ENCODE measurements around the gene CHRNB1. TPM values are rescaled to one million over a fixed set of nuclear protein-coding genes. Genes with fewer than 3 reads are reported as not detected.

CHRNB1 gene
- total and polyA plus RNA-seq, 2 donors = 12.9 to 18.5 TPM

- peak overlapping the region; percentile 20 to 87 for H3K4me3 ChIP-seq (ENCODE audit: low read length in 2 of 2)
- peaks cover 10 to 15% of the 10 kb centered on the region in 2 donors for H3K4me1 ChIP-seq (ENCODE audit: control insufficient read depth in 2 of 2, insufficient read depth in 2 of 2, low read length in 2 of 2)
- H3K36me3 ChIP-seq (ENCODE audit: control insufficient read depth in 2 of 2, insufficient read depth in 2 of 2, low read length in 1 of 2) = no peaks in the 10 kb centered on the region
- peaks cover 37 to 62% of the 10 kb centered on the region in 2 donors for H3K27me3 ChIP-seq (ENCODE audit: control insufficient read depth in 2 of 2, insufficient read depth in 1 of 2, low read length in 1 of 2)
- WGBS = 28% methylated on average over 38 of the region's 38 CpGs
- H3K9me3 ChIP-seq (ENCODE audit: control insufficient read depth in 2 of 2, insufficient read depth in 1 of 2, low read length in 1 of 2) = peaks cover 0 to 5% of the 10 kb centered on the region in 2 donors
- no peak for DNase-seq (ENCODE audit: low read depth in 6 of 9, low spot score in 9 of 9)
- no peak overlapping the region for H3K27ac ChIP-seq (ENCODE audit: low read depth in 1 of 2, low read length in 1 of 2)
Measured at GRCh38 chr17:7405350-7406234, 39.3 kb upstream of the CHRNB1 start.

- Histone ChIP-seq H3K4me1 (ENCODE audit: control insufficient read depth in 2 of 2, insufficient read depth in 2 of 2, low read length in 2 of 2) (peaks cover 10 to 15% of the 10 kb centered on the region in 2 donors), H3K4me3 (ENCODE audit: low read length in 2 of 2) (no peak overlapping the region), H3K27me3 (ENCODE audit: control insufficient read depth in 2 of 2, insufficient read depth in 1 of 2, low read length in 1 of 2) (peaks cover 37 to 69% of the 10 kb centered on the region in 2 donors), H3K36me3 (ENCODE audit: control insufficient read depth in 2 of 2, insufficient read depth in 2 of 2, low read length in 1 of 2) (no peaks in the 10 kb centered on the region), H3K27ac (ENCODE audit: low read depth in 1 of 2, low read length in 1 of 2) (no peak overlapping the region), H3K9me3 (ENCODE audit: control insufficient read depth in 2 of 2, insufficient read depth in 1 of 2, low read length in 1 of 2) (peaks cover 0 to 5% of the 10 kb centered on the region in 2 donors)
- 84% methylated on average over 12 of the region's 12 CpGs for WGBS
- DNase-seq (ENCODE audit: low read depth in 6 of 9, low spot score in 9 of 9) = no peak
Measured at GRCh38 chr17:7406235-7406825, 38.5 kb upstream of the CHRNB1 start.

- H3K27ac ChIP-seq (ENCODE audit: low read depth in 1 of 2, low read length in 1 of 2) = no peak overlapping the region
- no peaks in the 10 kb centered on the region for H3K36me3 ChIP-seq (ENCODE audit: control insufficient read depth in 2 of 2, insufficient read depth in 2 of 2, low read length in 1 of 2)
- H3K4me1 ChIP-seq (ENCODE audit: control insufficient read depth in 2 of 2, insufficient read depth in 2 of 2, low read length in 2 of 2) = peaks cover 10 to 15% of the 10 kb centered on the region in 2 donors
- DNase-seq (ENCODE audit: low read depth in 6 of 9, low spot score in 9 of 9) = no peak
- H3K27me3 ChIP-seq (ENCODE audit: control insufficient read depth in 2 of 2, insufficient read depth in 1 of 2, low read length in 1 of 2) = peaks cover 37 to 71% of the 10 kb centered on the region in 2 donors
- peaks cover 0 to 5% of the 10 kb centered on the region in 2 donors for H3K9me3 ChIP-seq (ENCODE audit: control insufficient read depth in 2 of 2, insufficient read depth in 1 of 2, low read length in 1 of 2)
- 98% methylated on average over 13 of the region's 13 CpGs for WGBS
- H3K4me3 ChIP-seq (ENCODE audit: low read length in 2 of 2) = no peak overlapping the region
Measured at GRCh38 chr17:7407082-7407481, 37.8 kb upstream of the CHRNB1 start.

GRCh38 chr17:7407485-7408251 is 37.2 kb upstream of the CHRNB1 start, which contains the start of gene NLGN2:
Gene NLGN2 (plus strand): TSS chr17:7407845. CDS start chr17:7408256, 411 bp downstream.
- DNase-seq (ENCODE audit: low read depth in 6 of 9, low spot score in 9 of 9) = no peak
- Histone ChIP-seq H3K27me3 (ENCODE audit: control insufficient read depth in 2 of 2, insufficient read depth in 1 of 2, low read length in 1 of 2) (peaks cover 37 to 71% of the 10 kb centered on the region in 2 donors), H3K27ac (ENCODE audit: low read depth in 1 of 2, low read length in 1 of 2) (no peak within 1 kb of the TSS), H3K4me3 (ENCODE audit: low read length in 2 of 2) (no peak within 1 kb of the TSS), H3K4me1 (ENCODE audit: control insufficient read depth in 2 of 2, insufficient read depth in 2 of 2, low read length in 2 of 2) (peaks cover 10 to 15% of the 10 kb centered on the region in 2 donors), H3K36me3 (ENCODE audit: control insufficient read depth in 2 of 2, insufficient read depth in 2 of 2, low read length in 1 of 2) (no peaks in the 10 kb centered on the region), H3K9me3 (ENCODE audit: control insufficient read depth in 2 of 2, insufficient read depth in 1 of 2, low read length in 1 of 2) (peaks cover 0 to 5% of the 10 kb centered on the region in 2 donors)
- 44% methylated on average over 11 of the region's 12 CpGs for WGBS

- 59% methylated on average over 58 of the region's 58 CpGs for WGBS
- Histone ChIP-seq H3K4me3 (ENCODE audit: low read length in 2 of 2) (no peak overlapping the region), H3K36me3 (ENCODE audit: control insufficient read depth in 2 of 2, insufficient read depth in 2 of 2, low read length in 1 of 2) (no peaks in the 10 kb centered on the region), H3K27me3 (ENCODE audit: control insufficient read depth in 2 of 2, insufficient read depth in 1 of 2, low read length in 1 of 2) (peaks cover 37 to 71% of the 10 kb centered on the region in 2 donors), H3K4me1 (ENCODE audit: control insufficient read depth in 2 of 2, insufficient read depth in 2 of 2, low read length in 2 of 2) (peaks cover 5 to 9% of the 10 kb centered on the region in 2 donors), H3K9me3 (ENCODE audit: control insufficient read depth in 2 of 2, insufficient read depth in 1 of 2, low read length in 1 of 2) (peaks cover 0 to 5% of the 10 kb centered on the region in 2 donors), H3K27ac (ENCODE audit: low read depth in 1 of 2, low read length in 1 of 2) (no peak overlapping the region)
- DNase-seq (ENCODE audit: low read depth in 6 of 9, low spot score in 9 of 9) = peak in 1 of 9 donors; percentile 20
Measured at GRCh38 chr17:7408252-7408727, 36.6 kb upstream of the CHRNB1 start.

- Histone ChIP-seq H3K27ac (ENCODE audit: low read depth in 1 of 2, low read length in 1 of 2) (no peak overlapping the region), H3K4me3 (ENCODE audit: low read length in 2 of 2) (no peak overlapping the region), H3K4me1 (ENCODE audit: control insufficient read depth in 2 of 2, insufficient read depth in 2 of 2, low read length in 2 of 2) (peaks cover 0 to 5% of the 10 kb centered on the region in 2 donors), H3K27me3 (ENCODE audit: control insufficient read depth in 2 of 2, insufficient read depth in 1 of 2, low read length in 1 of 2) (peaks cover 37 to 74% of the 10 kb centered on the region in 2 donors), H3K36me3 (ENCODE audit: control insufficient read depth in 2 of 2, insufficient read depth in 2 of 2, low read length in 1 of 2) (no peaks in the 10 kb centered on the region), H3K9me3 (ENCODE audit: control insufficient read depth in 2 of 2, insufficient read depth in 1 of 2, low read length in 1 of 2) (peaks cover 0 to 5% of the 10 kb centered on the region in 2 donors)
- WGBS = 93% methylated on average over 6 of the region's 6 CpGs
- DNase-seq (ENCODE audit: low read depth in 6 of 9, low spot score in 9 of 9) = no peak
Measured at GRCh38 chr17:7408863-7409262, 36.0 kb upstream of the CHRNB1 start.

- 97% methylated on average over 6 of the region's 6 CpGs for WGBS
- no peak overlapping the region for H3K27ac ChIP-seq (ENCODE audit: low read depth in 1 of 2, low read length in 1 of 2)
- H3K4me1 ChIP-seq (ENCODE audit: control insufficient read depth in 2 of 2, insufficient read depth in 2 of 2, low read length in 2 of 2) = peaks cover 0 to 5% of the 10 kb centered on the region in 2 donors
- H3K9me3 ChIP-seq (ENCODE audit: control insufficient read depth in 2 of 2, insufficient read depth in 1 of 2, low read length in 1 of 2) = peaks cover 0 to 4% of the 10 kb centered on the region in 2 donors
- DNase-seq (ENCODE audit: low read depth in 6 of 9, low spot score in 9 of 9) = no peak
- H3K36me3 ChIP-seq (ENCODE audit: control insufficient read depth in 2 of 2, insufficient read depth in 2 of 2, low read length in 1 of 2) = no peaks in the 10 kb centered on the region
- no peak overlapping the region for H3K4me3 ChIP-seq (ENCODE audit: low read length in 2 of 2)
- H3K27me3 ChIP-seq (ENCODE audit: control insufficient read depth in 2 of 2, insufficient read depth in 1 of 2, low read length in 1 of 2) = peaks cover 35 to 68% of the 10 kb centered on the region in 2 donors
Measured at GRCh38 chr17:7409716-7410115, 35.1 kb upstream of the CHRNB1 start.

- Histone ChIP-seq H3K9me3 (ENCODE audit: control insufficient read depth in 2 of 2, insufficient read depth in 1 of 2, low read length in 1 of 2) (peaks cover 0 to under 1% of the 10 kb centered on the region in 2 donors), H3K36me3 (ENCODE audit: control insufficient read depth in 2 of 2, insufficient read depth in 2 of 2, low read length in 1 of 2) (no peaks in the 10 kb centered on the region), H3K4me1 (ENCODE audit: control insufficient read depth in 2 of 2, insufficient read depth in 2 of 2, low read length in 2 of 2) (no peaks in the 10 kb centered on the region), H3K27me3 (ENCODE audit: control insufficient read depth in 2 of 2, insufficient read depth in 1 of 2, low read length in 1 of 2) (peaks cover 23 to 58% of the 10 kb centered on the region in 2 donors), H3K27ac (ENCODE audit: low read depth in 1 of 2, low read length in 1 of 2) (no peak overlapping the region), H3K4me3 (ENCODE audit: low read length in 2 of 2) (no peak overlapping the region)
- WGBS = 97% methylated on average over 25 of the region's 25 CpGs
- no peak for DNase-seq (ENCODE audit: low read depth in 6 of 9, low spot score in 9 of 9)
Measured at GRCh38 chr17:7410634-7411426, 34.0 kb upstream of the CHRNB1 start.
